ENCODE measurements around the gene NINJ2.

DNA sequence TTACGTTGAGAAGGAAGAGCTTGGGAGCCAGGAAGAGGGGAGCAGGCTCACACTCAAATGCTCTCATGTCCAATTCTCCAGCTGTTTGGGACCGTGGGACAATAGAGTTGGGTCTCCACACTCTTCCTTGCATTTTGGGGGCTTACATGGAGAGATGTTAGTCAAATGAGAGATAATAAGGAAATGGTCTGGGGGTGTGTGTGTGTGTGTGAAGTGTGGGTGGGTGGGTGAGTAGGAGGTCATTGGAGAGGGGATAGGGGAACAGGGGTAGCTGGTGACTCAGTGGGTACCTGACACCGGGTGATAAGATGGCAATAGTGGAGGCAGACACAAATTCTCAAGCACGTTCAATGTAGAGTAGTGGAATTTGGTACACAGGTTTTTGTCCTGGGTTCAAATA lies 135.5 kb downstream of the NINJ2 start:
- TF ChIP-seq, protein P1, sequence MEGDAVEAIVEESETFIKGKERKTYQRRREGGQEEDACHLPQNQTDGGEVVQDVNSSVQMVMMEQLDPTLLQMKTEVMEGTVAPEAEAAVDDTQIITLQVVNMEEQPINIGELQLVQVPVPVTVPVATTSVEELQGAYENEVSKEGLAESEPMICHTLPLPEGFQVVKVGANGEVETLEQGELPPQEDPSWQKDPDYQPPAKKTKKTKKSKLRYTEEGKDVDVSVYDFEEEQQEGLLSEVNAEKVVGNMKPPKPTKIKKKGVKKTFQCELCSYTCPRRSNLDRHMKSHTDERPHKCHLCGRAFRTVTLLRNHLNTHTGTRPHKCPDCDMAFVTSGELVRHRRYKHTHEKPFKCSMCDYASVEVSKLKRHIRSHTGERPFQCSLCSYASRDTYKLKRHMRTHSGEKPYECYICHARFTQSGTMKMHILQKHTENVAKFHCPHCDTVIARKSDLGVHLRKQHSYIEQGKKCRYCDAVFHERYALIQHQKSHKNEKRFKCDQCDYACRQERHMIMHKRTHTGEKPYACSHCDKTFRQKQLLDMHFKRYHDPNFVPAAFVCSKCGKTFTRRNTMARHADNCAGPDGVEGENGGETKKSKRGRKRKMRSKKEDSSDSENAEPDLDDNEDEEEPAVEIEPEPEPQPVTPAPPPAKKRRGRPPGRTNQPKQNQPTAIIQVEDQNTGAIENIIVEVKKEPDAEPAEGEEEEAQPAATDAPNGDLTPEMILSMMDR (conservative IDR thresholded peaks at IDR 0.05; ENCODE audit: low read length) = no peak
- TF ChIP-seq EZH2phosphoT487 (IDR thresholded peaks at IDR 0.05; ENCODE audit: borderline replicate concordance) = no peak
